Peyer's patch (tissue), 4 donors: ENCODE results near the gene IMPA2.

Source experiments
- POLR2A ChIP-seq, 2 donors: fragments of 450-650 bp; IDR thresholded peaks; one replicate each; pipeline ENCODE4 v1.5.1; 2017; ENCODE audit warnings: antibody characterized with exemption in 2 of 2, mild to moderate bottlenecking in 2 of 2, moderate library complexity in 2 of 2
- TF ChIP-seq, protein P1 (sequence below), 6 experiments: fragments of 450-650 bp in 4 of 6; fragments of 200-600 bp in 2 of 6; sonication (generic) in 1 of 6; IDR thresholded peaks; one replicate each; pipeline ENCODE4 v1.5.1; 2017 to 2019; ENCODE audit warnings: antibody characterized with exemption in 6 of 6, mild to moderate bottlenecking in 3 of 6, moderate library complexity in 1 of 6

DNA sequence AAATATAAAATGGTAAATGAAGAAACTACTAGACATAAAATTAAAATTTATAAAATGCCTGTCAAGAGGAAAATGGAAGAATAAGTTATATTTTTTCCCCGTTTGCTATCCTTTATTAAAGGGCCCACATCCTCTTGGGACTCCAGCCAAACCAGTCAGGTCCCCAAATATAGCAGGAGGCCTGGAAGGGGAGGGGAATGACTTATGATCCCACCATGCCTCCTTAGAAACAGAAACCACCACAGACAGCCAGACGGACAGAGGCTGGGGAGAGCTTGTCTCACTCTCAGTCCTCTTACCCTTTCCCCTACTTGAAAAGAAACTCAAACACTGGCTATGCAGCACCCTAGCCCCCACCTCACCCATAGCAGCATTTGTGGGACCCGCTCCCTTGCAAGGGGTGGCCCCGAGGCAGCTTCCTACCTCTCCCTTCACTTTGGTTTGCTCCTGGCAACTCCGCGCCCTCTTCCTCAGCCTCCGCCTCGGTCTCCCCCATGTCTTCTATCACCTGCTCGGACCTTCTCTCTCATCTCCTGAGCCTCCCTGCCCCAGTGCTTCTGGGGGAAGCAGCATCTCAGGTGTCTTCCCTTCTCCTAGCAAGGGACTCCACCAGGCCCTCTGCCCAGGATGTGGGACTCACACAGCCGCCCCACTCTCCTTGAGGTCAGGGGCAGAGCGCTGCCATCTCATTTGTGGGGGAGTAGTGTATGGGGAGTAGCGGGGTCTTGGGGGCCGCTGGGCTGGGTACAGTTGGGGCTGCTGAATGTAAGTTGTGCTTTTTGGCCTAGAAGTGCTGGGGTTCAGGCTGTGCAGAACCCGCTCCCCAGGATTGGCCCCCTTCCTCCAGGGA is 75.0 kb downstream of the IMPA2 start:
- TF ChIP-seq, protein P1, sequence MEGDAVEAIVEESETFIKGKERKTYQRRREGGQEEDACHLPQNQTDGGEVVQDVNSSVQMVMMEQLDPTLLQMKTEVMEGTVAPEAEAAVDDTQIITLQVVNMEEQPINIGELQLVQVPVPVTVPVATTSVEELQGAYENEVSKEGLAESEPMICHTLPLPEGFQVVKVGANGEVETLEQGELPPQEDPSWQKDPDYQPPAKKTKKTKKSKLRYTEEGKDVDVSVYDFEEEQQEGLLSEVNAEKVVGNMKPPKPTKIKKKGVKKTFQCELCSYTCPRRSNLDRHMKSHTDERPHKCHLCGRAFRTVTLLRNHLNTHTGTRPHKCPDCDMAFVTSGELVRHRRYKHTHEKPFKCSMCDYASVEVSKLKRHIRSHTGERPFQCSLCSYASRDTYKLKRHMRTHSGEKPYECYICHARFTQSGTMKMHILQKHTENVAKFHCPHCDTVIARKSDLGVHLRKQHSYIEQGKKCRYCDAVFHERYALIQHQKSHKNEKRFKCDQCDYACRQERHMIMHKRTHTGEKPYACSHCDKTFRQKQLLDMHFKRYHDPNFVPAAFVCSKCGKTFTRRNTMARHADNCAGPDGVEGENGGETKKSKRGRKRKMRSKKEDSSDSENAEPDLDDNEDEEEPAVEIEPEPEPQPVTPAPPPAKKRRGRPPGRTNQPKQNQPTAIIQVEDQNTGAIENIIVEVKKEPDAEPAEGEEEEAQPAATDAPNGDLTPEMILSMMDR (IDR thresholded peaks at IDR 0.05), result no peak
- TF ChIP-seq POLR2A (IDR thresholded peaks at IDR 0.05), result no peak
